MM.1S (cell line): ENCODE results near the gene FBXW10B.

Source experiments
- CTCF ChIP-seq: fragments of 300-600 bp; sonication (generic); IDR thresholded peaks from 2 replicates; pipeline ENCODE4 v1.5.1; 2016; ENCODE audit warnings: antibody characterized with exemption, low read length, mixed read lengths
- EZH2 ChIP-seq: fragments of 300-600 bp; sonication (generic); optimal IDR thresholded peaks from 2 replicates; pipeline ENCODE3; 2017; ENCODE audit warnings: low read depth, mild to moderate bottlenecking, antibody characterized with exemption, low read length, mixed read lengths
- EZH2phosphoT487 ChIP-seq: fragments of 300-600 bp; sonication (generic); IDR thresholded peaks from 2 replicates; pipeline ENCODE4 v1.6.1; 2018; ENCODE audit warnings: antibody characterized with exemption, low read length

GRCh38 chr17:15660077-15660476 is 40.6 kb upstream of the FBXW10B start:
- no peak for TF ChIP-seq CTCF
- TF ChIP-seq EZH2: no peak
- no peak for TF ChIP-seq EZH2phosphoT487
